ACC112 (cell line): ENCODE results near the gene RESP18.

Experiments
- H2AFZ ChIP-seq: fragments of 200-600 bp; sonication (generic); one replicate; pipeline ENCODE4 v1.6.0; 2017; ENCODE audit warnings: antibody characterized with exemption, low read length; ENCODE audit not compliant: unreplicated experiment
- H3K27ac ChIP-seq: fragments of 200-600 bp; sonication (generic); 2 replicates; pipeline ENCODE4 v1.5.1; 2014; ENCODE audit warnings: low read depth, mild to moderate bottlenecking, antibody characterized with exemption, low read length, moderate library complexity
- H3K27me3 ChIP-seq: fragments of 200-600 bp; sonication (generic); 2 replicates; pipeline ENCODE4 v1.6.1; 2014; ENCODE audit warnings: mild to moderate bottlenecking, antibody characterized with exemption, low read length, moderate library complexity, mixed read lengths; ENCODE audit not compliant: insufficient read depth
- H3K36me3 ChIP-seq: fragments of 200-600 bp; sonication (generic); 2 replicates; pipeline ENCODE4 v1.6.1; 2016; ENCODE audit warnings: mild to moderate bottlenecking, antibody characterized with exemption, low read length, moderate library complexity, mixed read lengths; ENCODE audit not compliant: insufficient read depth
- H3K4me1 ChIP-seq: fragments of 200-600 bp; sonication (generic); one replicate; pipeline ENCODE4 v1.6.1; 2016; ENCODE audit warnings: low read length, mixed read lengths; ENCODE audit not compliant: insufficient read depth, unreplicated experiment, control insufficient read depth
- H3K4me3 ChIP-seq: fragments of 200-600 bp; sonication (generic); 2 replicates; pipeline ENCODE4 v1.5.1; 2014; ENCODE audit warnings: mild to moderate bottlenecking, low read depth, low read length
- H3K79me2 ChIP-seq: fragments of 200-600 bp; sonication (generic); one replicate; pipeline ENCODE4 v1.6.0; 2016; ENCODE audit warnings: low read length; ENCODE audit not compliant: control insufficient read depth, unreplicated experiment, insufficient read depth

RESP18 gene

DNA sequence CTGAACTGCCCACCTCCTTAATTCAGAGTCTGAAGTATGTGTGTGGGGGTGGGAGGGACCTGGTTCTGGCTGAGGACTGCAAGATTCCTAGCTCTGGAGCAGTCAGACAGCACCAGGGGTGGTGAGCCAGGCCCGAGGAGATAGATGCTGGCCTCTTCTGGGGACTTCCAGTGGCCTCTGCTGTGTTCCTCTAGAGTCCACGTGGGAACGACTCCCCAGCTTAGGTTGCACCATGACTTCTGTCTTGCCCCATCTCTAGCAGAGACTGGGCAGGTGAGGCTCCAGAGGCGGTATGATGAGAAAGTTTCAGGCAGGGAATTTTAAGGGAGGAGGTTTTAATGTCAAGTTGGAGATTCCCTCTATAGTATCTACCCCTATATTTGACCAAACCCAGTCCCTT, 22.0 kb upstream of the RESP18 start:
- Histone ChIP-seq H3K27ac (no peak overlapping the region), H2AFZ (no peak overlapping the region), H3K79me2 (no peaks in the 10 kb centered on the region), H3K36me3 (no peaks in the 10 kb centered on the region), H3K4me1 (peaks cover 6% of the 10 kb centered on the region), H3K4me3 (no peak overlapping the region), H3K27me3 (peaks cover 36% of the 10 kb centered on the region)

DNA sequence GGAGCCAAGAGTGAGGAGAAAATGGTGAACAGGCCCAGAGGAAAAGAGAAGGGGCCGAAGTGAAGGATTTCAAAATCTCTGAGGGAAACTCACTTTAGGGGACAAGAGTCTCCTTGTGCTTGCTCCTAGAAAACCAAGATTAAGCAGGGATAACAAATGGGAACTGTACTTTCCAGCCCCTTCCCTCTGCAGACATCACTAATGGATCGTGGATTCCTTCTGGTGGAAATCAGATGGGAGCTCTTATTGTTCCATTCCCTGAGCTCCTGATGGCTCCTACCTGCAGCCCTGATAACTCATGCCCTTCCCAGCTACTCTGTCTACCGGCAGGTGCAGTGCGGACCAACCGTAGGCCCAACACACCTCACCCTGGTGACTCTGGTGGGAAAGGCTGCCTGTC, 20.6 kb upstream of the RESP18 start:
- Histone ChIP-seq H3K27me3 (peaks cover 30% of the 10 kb centered on the region), H3K79me2 (no peaks in the 10 kb centered on the region)

DNA sequence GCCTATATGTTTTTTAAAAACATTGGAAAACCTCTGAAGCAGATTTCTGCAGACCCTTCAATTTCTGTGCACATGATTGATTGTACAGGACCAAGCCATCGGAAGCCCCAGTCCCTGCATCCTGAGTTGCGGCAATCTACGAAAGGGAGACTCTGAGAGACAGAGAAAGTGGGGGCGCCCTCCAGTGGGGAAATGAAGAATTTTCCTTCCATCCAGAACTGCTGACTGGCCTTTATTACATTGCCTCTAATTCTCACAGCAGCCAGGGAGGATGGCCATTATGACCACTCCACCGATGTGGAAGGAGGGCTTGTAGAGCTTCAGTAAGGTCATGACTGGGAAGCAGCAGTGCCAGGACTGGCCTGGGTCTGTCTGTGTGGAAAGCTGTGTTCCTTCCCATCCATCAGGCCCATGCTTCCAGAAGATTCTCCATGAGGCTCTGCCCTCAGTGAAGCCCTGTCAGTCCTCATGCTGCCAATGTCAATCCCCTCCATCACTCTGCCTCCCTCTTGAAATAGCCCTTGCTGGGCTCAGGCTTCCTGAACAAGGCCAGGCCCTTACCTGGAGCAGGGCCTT, 20.0 kb upstream of the RESP18 start:
- Histone ChIP-seq H3K4me1 (peaks cover 4% of the 10 kb centered on the region), H3K79me2 (no peaks in the 10 kb centered on the region), H3K4me3 (no peak overlapping the region), H2AFZ (no peak overlapping the region), H3K36me3 (no peaks in the 10 kb centered on the region), H3K27me3 (peaks cover 28% of the 10 kb centered on the region), H3K27ac (no peak overlapping the region)

More for the DNA sequence above, 20.6 kb upstream of the RESP18 start:
- Histone ChIP-seq H3K4me3 (no peak overlapping the region), H3K27ac (no peak overlapping the region), H2AFZ (no peak overlapping the region), H3K36me3 (no peaks in the 10 kb centered on the region), H3K4me1 (peaks cover 4% of the 10 kb centered on the region)

DNA sequence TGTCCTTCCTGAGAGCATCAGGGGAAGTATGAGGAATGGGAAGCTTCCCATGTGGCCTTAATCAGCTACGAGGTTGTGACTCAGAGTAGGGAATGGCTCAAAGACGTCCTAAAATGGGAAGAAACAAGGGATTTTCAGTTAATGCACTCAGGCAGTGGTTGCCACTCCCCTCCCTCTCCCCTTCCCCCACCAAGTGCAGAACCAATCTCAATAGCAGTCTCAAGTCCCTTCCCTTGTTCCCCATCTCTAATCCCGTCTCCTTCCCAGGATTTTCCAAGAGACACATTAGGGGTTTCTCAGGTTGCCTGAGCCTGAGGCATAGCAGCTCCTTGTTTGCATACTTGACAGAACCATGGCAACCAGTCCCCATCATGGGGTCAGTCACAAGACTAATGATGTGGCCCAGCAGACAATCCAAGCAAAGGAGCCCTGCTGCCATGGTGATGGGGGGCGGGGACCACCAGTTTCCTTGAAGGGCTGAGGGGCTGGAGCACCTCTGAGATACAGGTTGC, 18.2 kb upstream of the RESP18 start:
- H3K4me3 ChIP-seq, result no peak overlapping the region

DNA sequence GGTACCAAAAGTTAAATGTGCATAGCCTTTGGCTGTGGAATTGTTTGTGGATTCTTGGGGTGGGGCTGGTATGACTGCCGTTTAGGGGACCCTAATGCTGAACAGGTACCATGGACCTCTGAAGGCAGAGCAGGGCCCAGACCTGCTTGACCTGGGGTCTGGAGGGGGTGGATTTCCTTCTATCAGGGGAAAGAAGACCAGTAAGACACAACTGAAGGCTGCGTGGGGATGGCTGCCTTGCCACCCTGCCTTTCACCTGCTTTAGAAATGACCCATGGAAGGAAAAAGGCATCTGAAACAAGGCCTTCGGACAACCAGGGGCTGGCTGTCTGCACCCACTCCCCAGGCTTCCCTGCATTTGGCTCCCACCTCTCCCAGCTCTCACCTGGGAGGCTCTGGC, 17.7 kb upstream of the RESP18 start:
- Histone ChIP-seq H3K36me3 (no peaks in the 10 kb centered on the region), H3K27ac (no peak overlapping the region), H3K4me3 (no peak overlapping the region), H3K27me3 (peaks cover 30% of the 10 kb centered on the region), H3K79me2 (no peaks in the 10 kb centered on the region), H2AFZ (no peak overlapping the region), H3K4me1 (peaks cover 4% of the 10 kb centered on the region)

More for the DNA sequence above, 18.2 kb upstream of the RESP18 start:
- Histone ChIP-seq H3K79me2 (no peaks in the 10 kb centered on the region), H3K27ac (no peak overlapping the region), H3K36me3 (no peaks in the 10 kb centered on the region), H2AFZ (no peak overlapping the region), H3K4me1 (peaks cover 4% of the 10 kb centered on the region), H3K27me3 (peaks cover 27% of the 10 kb centered on the region)

DNA sequence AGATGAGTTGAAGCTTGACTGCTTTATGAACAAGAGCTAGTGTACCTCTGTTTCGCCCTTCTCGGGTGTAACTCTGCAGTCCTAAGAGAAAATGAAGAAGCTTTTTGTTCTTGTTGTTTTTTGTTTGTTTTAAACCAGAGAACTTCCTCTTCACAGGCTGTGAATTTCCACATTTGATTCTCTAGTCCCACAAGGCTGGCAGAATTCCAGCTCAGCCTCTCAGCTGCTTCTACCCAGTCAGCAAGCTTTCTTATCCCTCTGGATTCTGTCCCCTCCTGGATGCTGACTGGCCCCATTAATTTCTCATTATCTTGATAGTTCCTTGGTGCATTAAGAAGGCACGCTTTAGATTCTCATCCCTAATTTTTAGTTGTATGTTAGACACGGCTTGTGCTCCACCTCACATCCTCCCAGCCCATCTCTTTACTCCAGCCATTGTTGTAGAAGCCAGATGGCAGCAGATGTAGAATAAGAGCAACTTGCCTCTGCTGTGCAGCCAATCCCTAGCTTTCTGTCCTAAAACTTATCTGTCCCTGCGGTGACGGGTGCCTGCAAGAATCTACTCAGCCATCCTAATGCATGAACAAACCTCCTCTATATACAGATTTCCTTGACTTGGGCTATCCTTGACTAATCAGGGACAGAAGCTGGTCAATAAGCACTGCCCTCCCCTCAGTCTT, 12.3 kb upstream of the RESP18 start:
- Histone ChIP-seq H3K27ac (no peak overlapping the region), H3K79me2 (no peaks in the 10 kb centered on the region), H3K4me1 (no peaks in the 10 kb centered on the region), H3K4me3 (no peak overlapping the region), H2AFZ (no peak overlapping the region), H3K27me3 (peaks cover 45% of the 10 kb centered on the region), H3K36me3 (no peaks in the 10 kb centered on the region)

DNA sequence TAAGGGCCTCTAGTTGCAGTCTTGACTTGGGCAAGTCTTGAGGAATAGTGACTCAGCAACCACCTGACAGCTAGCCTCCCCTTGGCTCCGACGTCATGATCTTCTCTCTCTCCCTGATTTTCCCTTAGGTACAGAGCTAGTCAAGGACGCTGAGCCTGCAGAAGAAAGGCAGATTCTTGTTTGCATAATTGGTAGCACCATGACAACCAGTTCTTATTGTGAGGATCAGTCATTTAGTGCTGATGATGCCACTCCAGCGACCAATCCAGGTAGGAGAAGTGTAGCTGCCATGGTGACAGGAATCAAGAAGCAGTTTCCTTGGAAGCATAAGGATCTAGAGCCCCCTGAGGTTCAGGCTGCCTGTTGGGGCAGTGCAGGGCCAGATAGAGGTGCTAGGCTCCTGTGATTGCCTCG, 2.8 kb upstream of the RESP18 start:
- peaks cover 95% of the 10 kb centered on the region for H3K27me3 ChIP-seq
- H3K79me2 ChIP-seq, result no peaks in the 10 kb centered on the region
- H3K4me1 ChIP-seq, result no peaks in the 10 kb centered on the region
- no peak overlapping the region for H2AFZ ChIP-seq
- no peak overlapping the region for H3K4me3 ChIP-seq
- H3K27ac ChIP-seq, result no peak overlapping the region
- no peaks in the 10 kb centered on the region for H3K36me3 ChIP-seq

DNA sequence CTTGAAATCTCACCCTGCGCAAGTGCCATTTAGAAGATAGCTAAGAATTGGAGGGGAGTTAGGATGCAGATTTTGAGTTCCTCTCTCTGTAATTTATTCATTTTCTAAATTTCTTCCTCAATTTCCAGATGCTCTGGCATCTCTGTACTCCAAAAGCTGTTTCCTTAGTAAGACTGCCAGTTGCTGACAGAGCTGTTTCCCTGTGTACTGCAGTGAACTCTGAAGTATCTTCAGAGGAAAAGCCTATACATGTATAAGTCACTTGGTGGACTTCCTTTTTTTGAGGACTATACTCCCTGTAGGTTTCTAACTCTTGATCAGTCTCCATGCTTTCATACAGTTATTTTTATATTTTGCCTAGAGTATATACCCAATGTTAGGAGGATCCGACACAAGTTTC, 1.5 kb upstream of the RESP18 start:
- Histone ChIP-seq H3K36me3 (no peaks in the 10 kb centered on the region), H3K4me3 (no peak overlapping the region), H3K4me1 (no peaks in the 10 kb centered on the region), H3K27ac (no peak overlapping the region), H3K27me3 (peaks cover 95% of the 10 kb centered on the region), H2AFZ (no peak overlapping the region), H3K79me2 (no peaks in the 10 kb centered on the region)

DNA sequence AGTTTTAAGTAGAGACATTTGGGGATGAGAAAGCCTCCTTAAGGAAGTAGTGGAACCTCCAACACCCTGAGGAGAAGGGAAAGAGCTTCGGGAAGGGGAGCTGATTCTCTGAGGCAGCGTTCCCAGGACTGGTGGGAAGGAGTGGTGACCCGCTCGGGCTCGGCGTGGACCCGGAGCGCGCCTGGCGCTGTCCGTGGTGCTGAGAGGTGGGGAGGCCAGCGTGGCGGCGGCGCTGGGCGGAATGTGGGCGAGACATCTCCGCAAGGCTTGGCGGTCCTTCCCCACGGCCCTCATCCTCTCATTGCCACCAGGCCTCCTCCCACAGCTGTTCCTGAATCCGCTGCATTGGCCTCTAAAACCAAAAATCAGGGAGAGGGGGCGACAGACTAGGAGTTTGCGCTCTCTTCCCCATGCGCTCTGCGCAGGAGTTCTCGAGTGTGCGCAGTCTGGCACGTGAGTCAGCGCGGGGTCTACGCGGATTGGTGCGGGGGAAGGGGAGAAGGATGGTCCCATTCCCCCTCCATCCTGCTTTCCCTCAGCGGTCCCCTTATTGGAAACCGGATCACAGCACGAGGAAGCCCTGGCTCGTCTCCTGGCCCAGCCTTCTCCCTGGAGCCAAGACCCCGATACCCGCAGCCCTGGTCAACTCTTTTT, 857 bp downstream of the RESP18 start:
- Histone ChIP-seq H3K4me3 (no peak overlapping the region), H2AFZ (no peak overlapping the region), H3K79me2 (no peaks in the 10 kb centered on the region), H3K4me1 (no peaks in the 10 kb centered on the region), H3K36me3 (no peaks in the 10 kb centered on the region), H3K27me3 (peaks cover 99% of the 10 kb centered on the region), H3K27ac (no peak overlapping the region)

DNA sequence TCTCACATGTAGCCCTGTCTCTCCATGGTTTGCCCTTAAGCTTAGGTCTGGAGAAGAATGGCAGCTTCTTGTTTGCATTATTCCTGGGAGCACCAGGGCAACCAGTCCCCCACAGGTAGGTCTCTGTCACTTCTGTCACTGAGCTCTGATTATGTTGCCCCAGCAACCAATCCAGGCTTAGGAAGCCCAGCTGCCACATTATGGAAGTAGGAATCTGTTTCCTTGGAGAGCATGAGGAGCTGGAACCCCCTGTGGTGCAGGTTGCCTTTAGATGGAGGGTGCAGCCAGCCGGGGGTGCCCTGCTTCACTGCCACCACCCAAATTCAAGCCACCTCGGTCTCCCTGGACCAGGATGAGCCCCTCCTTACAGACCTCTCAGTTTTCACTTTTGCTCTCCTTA, 4.8 kb downstream of the RESP18 start:
- Histone ChIP-seq H2AFZ (no peak overlapping the region), H3K79me2 (no peaks in the 10 kb centered on the region), H3K27me3 (peaks cover 97% of the 10 kb centered on the region), H3K4me3 (no peak overlapping the region), H3K4me1 (no peaks in the 10 kb centered on the region), H3K27ac (no peak overlapping the region), H3K36me3 (no peaks in the 10 kb centered on the region)
